Peyer's patch (tissue), 4 donors: ENCODE results near the gene GPC6.

Experiments used
- CTCF ChIP-seq, 6 experiments: fragments of 450-650 bp in 4 of 6; fragments of 200-600 bp in 2 of 6; sonication (generic) in 1 of 6; IDR thresholded peaks; one replicate each; pipeline ENCODE4 v1.5.1; 2017 to 2019; ENCODE audit warnings: antibody characterized with exemption in 6 of 6, mild to moderate bottlenecking in 3 of 6, moderate library complexity in 1 of 6
- POLR2A ChIP-seq, 2 donors: fragments of 450-650 bp; IDR thresholded peaks; one replicate each; pipeline ENCODE4 v1.5.1; 2017; ENCODE audit warnings: antibody characterized with exemption in 2 of 2, mild to moderate bottlenecking in 2 of 2, moderate library complexity in 2 of 2

DNA sequence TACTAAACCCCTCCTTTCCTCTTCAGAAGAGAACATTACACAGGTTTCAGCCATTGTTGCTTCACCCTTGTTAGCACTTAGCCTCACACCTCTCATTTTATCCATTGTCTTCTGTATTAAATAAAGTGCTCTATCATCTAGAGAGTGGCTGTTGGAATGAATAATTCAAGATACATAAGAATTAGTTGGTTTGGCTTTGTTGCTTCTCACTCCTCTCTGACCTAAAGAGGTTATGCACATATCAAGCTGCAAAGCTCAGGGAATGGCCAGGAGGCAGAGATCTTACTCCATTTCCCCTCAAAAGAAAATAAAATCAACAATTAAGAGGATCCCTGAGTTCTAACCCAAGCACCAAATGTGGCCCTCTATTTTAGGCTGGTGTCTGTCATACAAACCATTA, 1173.2 kb downstream of the GPC6 start:
- TF ChIP-seq CTCF (IDR thresholded peaks at IDR 0.05) (no peak), POLR2A (IDR thresholded peaks at IDR 0.05) (no peak)
